B cell (primary cell): ENCODE data around the gene PIK3CA.

Experiments used
- CTCF ChIP-seq: fragments of 200-600 bp; IDR thresholded peaks from one replicate; pipeline ENCODE4 v1.8.0; 2022; ENCODE audit warnings: antibody characterized with exemption, mild to moderate bottlenecking
- EZH2 ChIP-seq: IDR thresholded peaks from 2 replicates; pipeline ENCODE4 v1.6.1; 2012; ENCODE audit warnings: borderline replicate concordance, low read depth, mild to moderate bottlenecking, moderate library complexity, low read length; ENCODE audit not compliant: insufficient read depth, poor library complexity, severe bottlenecking

- TF ChIP-seq CTCF (no peak), EZH2 (no peak)
Measured at GRCh38 chr3:179268400-179269051, 120.4 kb downstream of the PIK3CA start.
